ENCODE data around the gene CYB5B.

DNA sequence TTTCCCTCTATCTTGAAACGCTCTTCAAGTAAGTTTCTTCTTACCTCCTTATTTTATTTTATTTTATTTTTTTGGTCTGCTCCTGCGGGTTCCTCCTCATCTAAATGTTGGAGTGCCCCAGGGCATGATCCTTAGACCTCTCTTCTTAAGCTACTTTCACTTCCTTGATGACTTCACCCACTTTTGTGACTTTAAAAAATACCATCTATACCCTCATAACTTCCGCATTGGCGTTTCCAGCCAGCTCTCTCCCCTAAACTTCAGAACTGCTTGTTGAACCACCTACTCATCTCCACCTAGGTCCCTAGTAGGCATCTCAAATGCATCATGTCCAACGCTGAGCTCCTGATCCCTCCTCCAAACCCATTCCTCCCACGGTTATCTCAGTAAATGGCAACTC is 89.9 kb downstream of the CYB5B start:
- TF ChIP-seq, protein P1, sequence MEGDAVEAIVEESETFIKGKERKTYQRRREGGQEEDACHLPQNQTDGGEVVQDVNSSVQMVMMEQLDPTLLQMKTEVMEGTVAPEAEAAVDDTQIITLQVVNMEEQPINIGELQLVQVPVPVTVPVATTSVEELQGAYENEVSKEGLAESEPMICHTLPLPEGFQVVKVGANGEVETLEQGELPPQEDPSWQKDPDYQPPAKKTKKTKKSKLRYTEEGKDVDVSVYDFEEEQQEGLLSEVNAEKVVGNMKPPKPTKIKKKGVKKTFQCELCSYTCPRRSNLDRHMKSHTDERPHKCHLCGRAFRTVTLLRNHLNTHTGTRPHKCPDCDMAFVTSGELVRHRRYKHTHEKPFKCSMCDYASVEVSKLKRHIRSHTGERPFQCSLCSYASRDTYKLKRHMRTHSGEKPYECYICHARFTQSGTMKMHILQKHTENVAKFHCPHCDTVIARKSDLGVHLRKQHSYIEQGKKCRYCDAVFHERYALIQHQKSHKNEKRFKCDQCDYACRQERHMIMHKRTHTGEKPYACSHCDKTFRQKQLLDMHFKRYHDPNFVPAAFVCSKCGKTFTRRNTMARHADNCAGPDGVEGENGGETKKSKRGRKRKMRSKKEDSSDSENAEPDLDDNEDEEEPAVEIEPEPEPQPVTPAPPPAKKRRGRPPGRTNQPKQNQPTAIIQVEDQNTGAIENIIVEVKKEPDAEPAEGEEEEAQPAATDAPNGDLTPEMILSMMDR (IDR thresholded peaks at IDR 0.05), result no peak
- TF ChIP-seq POLR2A (IDR thresholded peaks at IDR 0.05) (no peak), POLR2AphosphoS5 (IDR thresholded peaks at IDR 0.05) (no peak)

All from breast epithelium (tissue), 3 donors.